Stimulated activated CD4-positive, alpha-beta T cell treated with anti-CD3 and anti-CD28 coated beads, Interleukin-4, amount 100 ng/mL, for 4 hours (primary cell): ENCODE measurements around the gene CASQ1.

Experiments
- DNase-seq, 2 experiments: peaks; one replicate each; pipeline ENCODE4 v3.0.0-alpha.2; 2020

The CASQ1 gene

GRCh38 chr1:160206421-160207117, 16.2 kb downstream of the CASQ1 start:
- DNase-seq: no peak

GRCh38 chr1:160207118-160207650, 16.8 kb downstream of the CASQ1 start:
- no peak for DNase-seq

- no peak for DNase-seq
These were observed 17.6 kb downstream of the CASQ1 start for GRCh38 chr1:160207771-160208556.

GRCh38 chr1:160208557-160209320, 18.4 kb downstream of the CASQ1 start:
- DNase-seq: no peak

- no peak for DNase-seq
These were observed 19.1 kb downstream of the CASQ1 start for GRCh38 chr1:160209321-160210046.

GRCh38 chr1:160210561-160210960, 20.2 kb downstream of the CASQ1 start:
- no peak for DNase-seq

GRCh38 chr1:160211046-160211790, 20.8 kb downstream of the CASQ1 start:
- DNase-seq: no peak

- DNase-seq: no peak
These were observed 24.2 kb downstream of the CASQ1 start for GRCh38 chr1:160214481-160215140.

GRCh38 chr1:160216301-160216700, 25.9 kb downstream of the CASQ1 start:
- no peak for DNase-seq

GRCh38 chr1:160217481-160218051, 27.2 kb downstream of the CASQ1 start:
- no peak for DNase-seq

- DNase-seq: no peak
These were observed 28.9 kb downstream of the CASQ1 start for GRCh38 chr1:160219062-160219929.

GRCh38 chr1:160220301-160220700, 29.9 kb downstream of the CASQ1 start:
- no peak for DNase-seq

GRCh38 chr1:160221089-160221488, 30.7 kb downstream of the CASQ1 start:
- no peak for DNase-seq

- DNase-seq: no peak
These were observed 32.2 kb downstream of the CASQ1 start for GRCh38 chr1:160222546-160222945.

- no peak for DNase-seq
These were observed 34.2 kb downstream of the CASQ1 start for GRCh38 chr1:160224606-160225005.

GRCh38 chr1:160225345-160225744, 35.0 kb downstream of the CASQ1 start:
- no peak for DNase-seq

GRCh38 chr1:160226623-160227022, 36.2 kb downstream of the CASQ1 start:
- no peak for DNase-seq

- no peak for DNase-seq
These were observed 36.7 kb downstream of the CASQ1 start for GRCh38 chr1:160227034-160227433.

GRCh38 chr1:160227561-160227960, 37.2 kb downstream of the CASQ1 start:
- no peak for DNase-seq

- DNase-seq: no peak
These were observed 38.1 kb downstream of the CASQ1 start for GRCh38 chr1:160228431-160228830.
